Karpas-422 (cell line): ENCODE measurements around the gene TMEM135. TPM values are rescaled to one million over a fixed set of nuclear protein-coding genes. Genes with fewer than 3 reads are reported as not detected.
A peak's percentile ranks its signal among the peaks of the same experiment; 100 is the strongest.

Experiments
- DNase-seq: peaks from one replicate; pipeline ENCODE4 v3.0.0-alpha.2; 2015
- H2AFZ ChIP-seq: fragments of 200-600 bp; sonication (generic); 2 replicates; pipeline ENCODE4 v1.6.1; 2014; ENCODE audit warnings: antibody characterized with exemption, low read length, mixed read lengths
- H3K27ac ChIP-seq: fragments of 200-600 bp; sonication (generic); 2 replicates; pipeline ENCODE4 v1.5.1; 2014; ENCODE audit warnings: mild to moderate bottlenecking, low read length, moderate library complexity
- H3K27me3 ChIP-seq: fragments of 200-600 bp; sonication (generic); 2 replicates; pipeline ENCODE4 v1.6.1; 2014; ENCODE audit warnings: low read length, mixed read lengths
- H3K36me3 ChIP-seq: fragments of 200-600 bp; sonication (generic); 2 replicates; pipeline ENCODE4 v1.6.1; 2014; ENCODE audit warnings: low read length, mixed read lengths; ENCODE audit not compliant: insufficient read depth
- H3K4me1 ChIP-seq: fragments of 200-600 bp; sonication (generic); 2 replicates; pipeline ENCODE4 v1.6.1; 2014; ENCODE audit warnings: mild to moderate bottlenecking, low read length, mixed read lengths
- H3K4me2 ChIP-seq: fragments of 200-600 bp; sonication (generic); 2 replicates; pipeline ENCODE4 v1.6.1; 2014; ENCODE audit warnings: low read length, low read depth, mild to moderate bottlenecking; ENCODE audit not compliant: poor library complexity, severe bottlenecking
- H3K4me3 ChIP-seq: fragments of 200-600 bp; sonication (generic); 2 replicates; pipeline ENCODE4 v1.5.1; 2014; ENCODE audit warnings: mild to moderate bottlenecking, antibody characterized with exemption, low read length, mixed read lengths
- H3K79me2 ChIP-seq: fragments of 200-600 bp; sonication (generic); 2 replicates; pipeline ENCODE4 v1.6.1; 2014; ENCODE audit warnings: mild to moderate bottlenecking, low read length, mixed read lengths
- H3K9ac ChIP-seq: fragments of 200-600 bp; sonication (generic); 2 replicates; pipeline ENCODE4 v1.6.0; 2014; ENCODE audit warnings: low read length
- H3K9me2 ChIP-seq: fragments of 200-600 bp; sonication (generic), shearing (Covaris generic); replicated peaks from 2 replicates; pipeline ENCODE4 v1.6.0; 2014; ENCODE audit warnings: mild to moderate bottlenecking, low read length, moderate library complexity; ENCODE audit not compliant: insufficient read depth
- H3K9me3 ChIP-seq: fragments of 300-700, 200-600 bp; sonication (generic); 2 replicates; pipeline ENCODE4 v1.6.1; 2014; ENCODE audit warnings: low read length, mixed read lengths
- H4K20me1 ChIP-seq: fragments of 200-600 bp; sonication (generic); 2 replicates; pipeline ENCODE4 v1.6.1; 2014; ENCODE audit warnings: mild to moderate bottlenecking, antibody characterized with exemption, low read length, low read depth; ENCODE audit not compliant: insufficient read depth
- total RNA-seq: library from RNA; depleted of rRNA; stranded (reverse); fragments of >200 nt; shearing (Covaris generic); gene quantifications from 2 replicates; pipeline ENCODE4 v1.2.3, GENCODE V29; 2014; ENCODE audit warnings: low replicate concordance

Gene TMEM135
- total RNA-seq, 1 experiment from 2014 or later: 228 TPM

DNA sequence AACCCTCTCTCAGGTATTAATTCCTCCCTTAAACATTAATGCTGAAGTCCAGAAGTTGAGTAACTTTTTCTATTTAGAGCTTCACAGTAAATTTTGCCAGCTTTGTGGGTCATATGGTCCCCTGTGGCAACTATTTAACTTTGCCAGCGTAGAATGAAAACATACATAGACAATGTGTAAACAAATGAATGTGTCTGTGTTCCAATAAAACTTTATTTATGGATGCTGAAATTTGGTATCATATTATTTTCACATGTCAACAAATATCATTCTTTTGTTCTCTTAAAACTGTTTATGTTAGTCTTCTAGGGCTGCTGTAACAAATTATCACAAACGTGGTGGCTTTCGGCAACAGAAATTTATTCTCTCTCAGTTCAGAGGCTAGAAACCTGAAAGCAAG lies 85.1 kb downstream of the TMEM135 start:
- H3K9ac ChIP-seq: no peak overlapping the region
- H3K79me2 ChIP-seq: peaks cover 92% of the 10 kb centered on the region
- H3K9me3 ChIP-seq: no peaks in the 10 kb centered on the region
- H3K4me3 ChIP-seq: no peak overlapping the region
- peaks cover 5% of the 10 kb centered on the region for H3K4me1 ChIP-seq
- no peak overlapping the region for H3K27ac ChIP-seq
- H3K4me2 ChIP-seq: no peak overlapping the region
- DNase-seq: no peak
- no peak overlapping the region for H2AFZ ChIP-seq
- no peaks in the 10 kb centered on the region for H3K9me2 ChIP-seq
- no peaks in the 10 kb centered on the region for H4K20me1 ChIP-seq
- no peaks in the 10 kb centered on the region for H3K27me3 ChIP-seq
- no peaks in the 10 kb centered on the region for H3K36me3 ChIP-seq

DNA sequence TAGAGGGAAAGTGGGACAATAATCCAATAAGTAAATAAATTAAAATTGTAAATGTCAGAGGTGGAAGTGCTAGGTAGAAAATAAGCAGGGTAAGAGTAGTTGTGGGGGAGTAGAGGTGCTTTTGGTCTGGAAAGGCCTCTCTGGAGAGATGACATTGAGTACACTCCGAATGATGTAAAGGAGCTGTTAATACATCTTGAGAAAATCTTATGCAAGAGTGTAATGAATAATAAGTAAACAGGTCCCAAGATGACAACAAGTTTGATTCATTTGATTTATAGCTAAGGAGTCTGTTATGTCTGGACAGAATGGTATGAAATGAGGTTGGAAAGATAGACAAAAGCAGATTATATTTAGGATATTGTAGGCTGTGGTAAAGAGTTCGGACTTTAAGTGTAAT lies 87.5 kb downstream of the TMEM135 start:
- no peak overlapping the region for H3K9ac ChIP-seq
- H3K4me2 ChIP-seq: no peak overlapping the region
- H3K9me3 ChIP-seq: no peaks in the 10 kb centered on the region
- H3K36me3 ChIP-seq: no peaks in the 10 kb centered on the region
- peaks cover 91% of the 10 kb centered on the region for H3K79me2 ChIP-seq
- peaks cover 5% of the 10 kb centered on the region for H3K4me1 ChIP-seq
- no peak overlapping the region for H3K4me3 ChIP-seq
- no peak overlapping the region for H3K27ac ChIP-seq
- H2AFZ ChIP-seq: no peak overlapping the region
- H3K9me2 ChIP-seq: no peaks in the 10 kb centered on the region
- DNase-seq: no peak
- no peaks in the 10 kb centered on the region for H4K20me1 ChIP-seq
- no peaks in the 10 kb centered on the region for H3K27me3 ChIP-seq

DNA sequence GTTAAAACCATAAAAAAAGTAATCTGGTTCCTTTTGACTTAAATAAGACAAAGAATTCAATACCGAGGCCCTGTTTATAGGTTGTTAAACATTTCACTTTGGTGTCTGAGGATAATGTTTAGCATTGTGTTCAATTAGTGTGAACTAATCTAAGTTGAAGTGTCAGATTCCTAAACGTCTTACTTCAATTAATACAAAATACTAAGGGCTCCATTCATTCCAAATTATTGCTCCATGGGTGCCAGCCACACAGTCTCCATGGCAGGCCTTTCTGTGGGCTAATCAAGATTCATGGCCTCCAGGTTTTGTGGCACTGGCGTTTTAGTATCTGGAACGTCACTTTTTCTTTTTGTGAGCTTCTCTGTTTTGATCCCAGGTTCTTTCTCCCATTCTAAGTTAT lies 89.4 kb downstream of the TMEM135 start:
- H3K4me1 ChIP-seq: peaks cover 5% of the 10 kb centered on the region
- DNase-seq: no peak
- no peak overlapping the region for H2AFZ ChIP-seq
- no peaks in the 10 kb centered on the region for H4K20me1 ChIP-seq
- no peak overlapping the region for H3K4me2 ChIP-seq
- H3K36me3 ChIP-seq: no peaks in the 10 kb centered on the region
- H3K9me2 ChIP-seq: no peaks in the 10 kb centered on the region
- no peak overlapping the region for H3K9ac ChIP-seq
- peaks cover 91% of the 10 kb centered on the region for H3K79me2 ChIP-seq
- H3K4me3 ChIP-seq: no peak overlapping the region
- no peaks in the 10 kb centered on the region for H3K9me3 ChIP-seq
- no peak overlapping the region for H3K27ac ChIP-seq
- no peaks in the 10 kb centered on the region for H3K27me3 ChIP-seq

DNA sequence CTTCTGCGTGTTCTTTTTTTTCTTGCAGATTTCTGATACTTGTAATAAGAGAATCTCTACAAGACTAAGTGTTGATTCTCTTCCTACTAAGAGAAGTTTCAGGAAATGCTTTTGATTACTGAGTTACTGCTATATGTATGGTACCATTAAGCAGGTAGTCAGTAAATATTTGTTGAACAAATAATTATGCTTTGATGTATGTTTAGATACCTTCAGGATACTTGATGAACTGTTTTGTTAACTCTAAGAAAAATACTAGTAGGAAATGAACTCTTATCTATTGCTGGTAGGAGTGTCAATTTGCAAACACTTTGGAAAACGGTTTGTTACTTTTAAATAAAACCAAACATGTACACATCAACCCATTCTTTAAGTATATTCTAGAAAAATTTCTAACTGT lies 90.6 kb downstream of the TMEM135 start:
- Histone ChIP-seq H3K27ac (no peak overlapping the region), H3K36me3 (peaks cover 5% of the 10 kb centered on the region), H3K79me2 (peaks cover 94% of the 10 kb centered on the region), H3K4me3 (no peak overlapping the region), H3K4me2 (no peak overlapping the region), H3K27me3 (no peaks in the 10 kb centered on the region), H3K9ac (no peak overlapping the region), H3K9me2 (no peaks in the 10 kb centered on the region), H2AFZ (no peak overlapping the region), H4K20me1 (no peaks in the 10 kb centered on the region), H3K9me3 (no peaks in the 10 kb centered on the region), H3K4me1 (peaks cover 5% of the 10 kb centered on the region)
- DNase-seq: no peak

DNA sequence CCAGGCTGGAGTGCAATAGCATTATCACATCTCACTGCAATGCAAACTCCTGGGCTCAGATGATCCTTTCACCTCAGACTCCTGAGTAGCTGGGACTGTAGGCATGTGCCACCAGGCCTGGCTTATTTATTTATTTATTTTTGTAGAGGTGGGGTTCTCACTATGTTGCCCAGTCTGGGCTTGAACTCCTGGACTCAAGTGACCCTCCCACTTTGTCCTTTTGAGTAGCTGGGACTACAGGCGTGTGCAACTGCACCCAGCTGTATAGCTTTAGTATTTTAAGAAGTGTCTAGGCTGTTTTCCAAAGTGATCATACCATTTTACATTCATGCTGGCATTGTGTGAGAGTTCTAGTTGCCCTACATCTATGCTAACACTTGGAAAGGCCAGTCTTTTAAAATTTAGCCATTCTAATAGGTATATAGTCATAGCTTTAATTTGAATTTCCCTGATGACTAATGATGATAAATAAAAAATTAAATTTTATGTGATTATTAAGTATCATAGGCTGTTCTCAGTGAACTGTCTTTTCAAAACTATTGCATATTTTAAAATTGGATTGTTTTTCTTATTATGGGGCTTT lies 96.9 kb downstream of the TMEM135 start:
- H3K4me1 ChIP-seq: no peaks in the 10 kb centered on the region
- H3K9ac ChIP-seq: no peak overlapping the region
- H3K79me2 ChIP-seq: peaks cover 98% of the 10 kb centered on the region
- peaks cover 24% of the 10 kb centered on the region for H3K9me3 ChIP-seq
- H4K20me1 ChIP-seq: no peaks in the 10 kb centered on the region
- no peaks in the 10 kb centered on the region for H3K27me3 ChIP-seq
- no peaks in the 10 kb centered on the region for H3K9me2 ChIP-seq
- DNase-seq: no peak
- H3K36me3 ChIP-seq: peaks cover 44% of the 10 kb centered on the region
- H3K4me3 ChIP-seq: no peak overlapping the region
- H3K4me2 ChIP-seq: no peak overlapping the region
- no peak overlapping the region for H3K27ac ChIP-seq
- no peak overlapping the region for H2AFZ ChIP-seq

DNA sequence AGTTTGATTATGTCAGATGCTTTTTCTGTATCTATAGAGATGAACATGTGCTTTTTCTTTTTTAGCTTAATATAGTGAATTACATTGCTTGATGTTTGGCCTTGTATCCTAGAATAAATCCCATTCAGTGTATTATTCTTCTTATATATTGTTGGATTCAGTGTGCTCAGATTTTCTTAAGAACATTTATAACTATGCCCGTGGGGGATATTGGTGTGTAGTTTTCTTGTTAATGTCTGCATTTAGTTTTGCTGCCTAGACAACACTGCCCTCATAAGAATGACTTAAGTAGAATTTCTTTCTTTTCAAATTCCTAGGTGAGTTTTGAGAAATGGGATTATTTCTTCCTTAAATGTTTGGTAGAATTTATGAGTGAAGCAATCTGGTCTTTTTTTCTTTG lies 98.5 kb downstream of the TMEM135 start:
- Histone ChIP-seq H2AFZ (no peak overlapping the region), H3K27ac (no peak overlapping the region), H3K9ac (no peak overlapping the region), H3K4me3 (no peak overlapping the region), H3K4me1 (peaks cover 3% of the 10 kb centered on the region; the same call in 1 of the 2 replicates), H4K20me1 (no peaks in the 10 kb centered on the region), H3K4me2 (no peak overlapping the region), H3K36me3 (peaks cover 45% of the 10 kb centered on the region), H3K79me2 (peaks cover 95% of the 10 kb centered on the region), H3K9me3 (peaks cover 24% of the 10 kb centered on the region), H3K9me2 (no peaks in the 10 kb centered on the region), H3K27me3 (no peaks in the 10 kb centered on the region)
- peak; percentile 47 for DNase-seq

DNA sequence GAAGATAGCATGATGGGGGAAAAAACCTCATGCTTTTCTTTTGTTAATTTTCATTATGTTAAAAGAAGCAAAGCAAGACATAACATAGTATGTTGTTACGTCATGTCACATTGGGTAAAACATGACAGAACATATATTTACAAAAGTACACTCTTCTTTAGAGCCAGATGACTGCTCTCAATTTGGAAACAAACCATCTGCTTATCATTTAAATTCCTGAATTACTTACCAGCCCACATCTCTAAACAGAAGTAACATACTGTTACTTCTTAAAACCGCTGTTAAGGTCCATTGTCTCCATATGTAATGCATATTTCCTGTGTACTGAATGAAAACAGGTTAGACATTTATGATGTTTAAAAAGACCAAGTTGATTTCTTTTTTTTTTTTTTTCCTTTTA lies 100.0 kb downstream of the TMEM135 start:
- peaks cover 24% of the 10 kb centered on the region for H3K9me3 ChIP-seq
- H3K79me2 ChIP-seq: peaks cover 94% of the 10 kb centered on the region
- H2AFZ ChIP-seq: no peak overlapping the region
- no peak overlapping the region for H3K27ac ChIP-seq
- peaks cover 44% of the 10 kb centered on the region for H3K36me3 ChIP-seq
- H3K9me2 ChIP-seq: no peaks in the 10 kb centered on the region
- no peak overlapping the region for H3K4me2 ChIP-seq
- H3K9ac ChIP-seq: no peak overlapping the region
- DNase-seq: no peak
- peaks cover 14% of the 10 kb centered on the region for H3K4me1 ChIP-seq
- H3K4me3 ChIP-seq: no peak overlapping the region
- no peaks in the 10 kb centered on the region for H4K20me1 ChIP-seq
- H3K27me3 ChIP-seq: no peaks in the 10 kb centered on the region

DNA sequence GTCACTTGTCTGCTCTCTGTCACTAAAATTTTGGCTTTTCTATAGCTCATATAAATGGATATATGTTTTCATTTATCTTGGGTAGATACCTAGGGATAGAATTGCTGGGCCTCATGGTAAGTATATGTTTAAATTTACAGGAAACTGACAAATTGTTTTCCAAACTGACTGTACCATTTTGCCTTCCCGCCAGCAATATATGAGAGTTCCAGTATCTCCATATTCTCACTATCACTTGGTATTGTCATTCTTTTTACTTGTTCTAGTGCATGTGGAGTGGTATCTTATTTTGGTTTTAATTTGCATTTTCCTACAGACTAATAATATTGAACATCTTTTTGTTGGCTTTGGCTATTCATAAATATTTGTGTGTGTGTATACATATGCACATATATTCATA lies 101.7 kb downstream of the TMEM135 start:
- no peak overlapping the region for H2AFZ ChIP-seq
- peaks cover 28% of the 10 kb centered on the region for H3K4me1 ChIP-seq
- peaks cover 94% of the 10 kb centered on the region for H3K79me2 ChIP-seq
- no peak overlapping the region for H3K27ac ChIP-seq
- DNase-seq: no peak
- no peak overlapping the region for H3K4me2 ChIP-seq
- no peaks in the 10 kb centered on the region for H3K27me3 ChIP-seq
- H3K9me2 ChIP-seq: no peaks in the 10 kb centered on the region
- H3K9ac ChIP-seq: no peak overlapping the region
- H4K20me1 ChIP-seq: no peaks in the 10 kb centered on the region
- H3K4me3 ChIP-seq: no peak overlapping the region
- H3K9me3 ChIP-seq: peaks cover 24% of the 10 kb centered on the region
- peaks cover 40% of the 10 kb centered on the region for H3K36me3 ChIP-seq

DNA sequence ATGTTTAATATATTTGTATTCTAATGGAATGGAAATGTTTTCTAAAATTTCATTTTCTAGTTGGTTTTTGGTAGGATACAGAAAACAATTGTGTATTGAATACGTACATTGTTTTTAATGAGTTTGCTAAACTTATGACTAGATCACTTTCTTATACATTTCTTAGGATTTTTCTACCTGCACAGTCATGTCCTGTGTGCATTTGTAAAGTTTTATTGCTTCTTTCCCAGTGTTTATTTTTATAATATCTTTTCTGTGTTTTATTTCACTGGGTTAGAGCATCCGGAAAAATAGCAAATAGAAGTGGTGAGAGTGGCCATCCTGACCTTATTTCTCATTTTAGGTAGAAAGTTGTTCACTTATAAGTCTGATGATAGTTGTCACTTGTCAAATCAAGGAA lies 103.6 kb downstream of the TMEM135 start:
- Histone ChIP-seq H3K9ac (no peak overlapping the region), H3K27me3 (no peaks in the 10 kb centered on the region), H3K27ac (no peak overlapping the region), H3K9me2 (no peaks in the 10 kb centered on the region), H3K9me3 (peaks cover 14% of the 10 kb centered on the region), H3K36me3 (peaks cover 30% of the 10 kb centered on the region), H2AFZ (no peak overlapping the region), H3K4me2 (no peak overlapping the region), H3K4me3 (no peak overlapping the region), H4K20me1 (no peaks in the 10 kb centered on the region), H3K79me2 (peaks cover 94% of the 10 kb centered on the region), H3K4me1 (peaks cover 38% of the 10 kb centered on the region)
- DNase-seq: no peak
